Measurements from ENCODE around the gene DPH6. TPM values are rescaled to one million over a fixed set of nuclear protein-coding genes. Genes with fewer than 3 reads are reported as not detected.

Gene DPH6
- total RNA-seq, 1 experiment from 2014 or later = 20.3 TPM

DNA sequence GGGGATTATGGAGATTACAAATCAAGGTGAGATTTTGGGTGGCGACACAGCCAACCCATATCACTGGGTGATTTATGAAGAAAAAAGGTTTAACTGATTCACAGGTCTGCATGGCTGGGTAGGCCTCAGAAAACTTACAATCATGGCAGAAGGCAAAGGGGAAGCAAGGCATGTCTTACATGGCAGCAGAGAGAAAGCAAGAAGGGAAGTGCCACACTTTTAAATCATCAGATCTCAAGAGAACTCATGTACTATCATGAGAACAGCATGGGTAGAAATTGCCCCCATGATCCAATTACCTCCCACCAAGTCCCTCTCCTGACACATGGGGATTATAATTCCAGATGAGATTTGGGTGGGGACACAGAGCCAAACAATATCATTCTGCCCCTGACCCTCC lies 59.7 kb downstream of the DPH6 start:
- peaks cover 20% of the 10 kb centered on the region for H3K9me3 Mint-ChIP-seq (ENCODE audit: unreplicated experiment)
- no TSS peak for BruUV-seq (replicated peaks)
- TF ChIP-seq CTCF (IDR thresholded peaks at IDR 0.05; ENCODE audit: unreplicated experiment) = no peak
- peaks cover 16% of the 10 kb centered on the region for H3K36me3 Mint-ChIP-seq (ENCODE audit: insufficient read depth, unreplicated experiment)
- H3K27me3 Mint-ChIP-seq (ENCODE audit: insufficient read depth, unreplicated experiment) = no peaks in the 10 kb centered on the region
- no peak overlapping the region for H3K27ac Mint-ChIP-seq (ENCODE audit: low read depth, unreplicated experiment)
- CTCF ChIA-PET = no interaction called here
- POLR2A ChIA-PET = interaction anchor here (0.8 kb wide), 1 partner anchor 517 kb away, joined by 3 read pairs; the partner anchor contains the start of gene AQR
- intact Hi-C loops (cut with micrococcal nuclease) = no loop called here
- no peak for DNase-seq (ENCODE audit: unreplicated experiment)
- H3K4me3 Mint-ChIP-seq (ENCODE audit: unreplicated experiment) = no peak overlapping the region
- peaks cover 6% of the 10 kb centered on the region for H3K4me1 Mint-ChIP-seq (ENCODE audit: insufficient read depth, unreplicated experiment)

DNA sequence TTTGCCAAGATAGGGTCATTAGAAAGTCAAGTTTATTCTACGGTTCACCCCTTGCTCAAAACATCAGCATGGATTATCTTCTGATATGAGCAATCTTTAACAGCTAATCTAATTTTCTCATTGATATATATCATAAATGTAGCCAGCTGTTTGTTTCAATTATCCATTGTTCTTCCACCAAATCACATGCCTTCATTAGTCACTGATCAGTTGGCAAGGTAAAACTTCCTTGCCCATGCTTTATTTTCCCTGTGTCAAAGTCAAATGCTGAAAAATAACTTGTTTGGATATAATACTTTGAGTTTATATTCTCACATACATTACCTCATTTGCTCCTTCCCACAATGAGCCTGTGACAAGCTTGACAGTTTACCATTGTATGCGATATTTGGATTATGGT lies 60.6 kb downstream of the DPH6 start:
- Mint-ChIP-seq H3K4me3 (ENCODE audit: unreplicated experiment) (no peak overlapping the region), H3K36me3 (ENCODE audit: insufficient read depth, unreplicated experiment) (peaks cover 16% of the 10 kb centered on the region), H3K9me3 (ENCODE audit: unreplicated experiment) (peaks cover 20% of the 10 kb centered on the region), H3K4me1 (ENCODE audit: insufficient read depth, unreplicated experiment) (peaks cover 11% of the 10 kb centered on the region), H3K27ac (ENCODE audit: low read depth, unreplicated experiment) (no peak overlapping the region), H3K27me3 (ENCODE audit: insufficient read depth, unreplicated experiment) (no peaks in the 10 kb centered on the region)
- ChIA-PET POLR2A (interaction anchor here (0.8 kb wide), 1 partner anchor 516 kb away, joined by 3 read pairs; the partner anchor contains the start of gene AQR), CTCF (interaction anchor here (0.6 kb wide), 1 partner anchor 44 kb away, joined by 3 read pairs; no protein-coding TSS in a partner anchor)
- intact Hi-C loops (cut with micrococcal nuclease) = no loop called here
- BruUV-seq (replicated peaks) = no TSS peak
- TF ChIP-seq CTCF (IDR thresholded peaks at IDR 0.05; ENCODE audit: unreplicated experiment) = no peak
- no peak for DNase-seq (ENCODE audit: unreplicated experiment)

DNA sequence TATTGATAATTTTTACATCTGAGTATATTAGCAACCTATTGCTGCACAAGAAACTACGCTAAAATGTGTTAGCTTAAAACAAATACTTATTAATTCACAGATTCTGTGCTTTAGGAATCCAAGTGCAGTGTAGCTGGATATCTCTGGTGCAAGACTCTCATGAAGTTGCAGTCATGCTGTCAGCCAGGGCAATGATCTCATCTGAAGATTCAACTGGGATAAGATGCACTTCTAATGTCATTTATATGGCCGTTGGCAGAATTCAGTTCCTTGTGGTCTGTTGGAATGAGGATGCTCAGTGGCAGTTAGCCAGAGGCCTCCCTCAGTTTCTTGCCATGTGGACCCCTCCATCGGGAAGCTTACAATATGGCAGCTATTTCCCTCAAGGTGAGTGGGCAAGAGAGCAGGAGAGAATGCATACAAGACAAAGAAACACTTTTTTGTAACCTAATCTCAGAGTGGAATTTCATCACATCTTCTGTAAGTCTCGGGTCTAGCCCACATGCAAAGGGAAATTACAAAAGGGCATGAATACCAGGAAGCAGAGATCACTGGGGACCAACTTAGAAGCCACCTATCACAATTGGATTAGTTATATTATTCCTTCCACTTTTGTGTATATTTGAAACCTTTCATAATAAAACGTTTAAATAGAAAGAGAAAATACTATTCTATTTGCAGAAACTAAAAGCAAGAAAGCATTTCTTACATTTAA lies 61.6 kb downstream of the DPH6 start:
- peaks cover 11% of the 10 kb centered on the region for H3K4me1 Mint-ChIP-seq (ENCODE audit: insufficient read depth, unreplicated experiment)
- H3K9me3 Mint-ChIP-seq (ENCODE audit: unreplicated experiment) = peaks cover 20% of the 10 kb centered on the region
- no peak overlapping the region for H3K4me3 Mint-ChIP-seq (ENCODE audit: unreplicated experiment)
- no peak overlapping the region for H3K27ac Mint-ChIP-seq (ENCODE audit: low read depth, unreplicated experiment)
- no TSS peak for BruUV-seq (replicated peaks)
- CTCF ChIA-PET = no interaction called here
- no peak for DNase-seq (ENCODE audit: unreplicated experiment)
- POLR2A ChIA-PET = interaction anchor here (0.8 to 1.0 kb wide), 2 partner anchors 8 to 13 kb away, joined by 3 read pairs; no protein-coding TSS in a partner anchor
- no peak for TF ChIP-seq CTCF (IDR thresholded peaks at IDR 0.05; ENCODE audit: unreplicated experiment)
- intact Hi-C loops (cut with micrococcal nuclease) = no loop called here
- no peaks in the 10 kb centered on the region for H3K27me3 Mint-ChIP-seq (ENCODE audit: insufficient read depth, unreplicated experiment)
- H3K36me3 Mint-ChIP-seq (ENCODE audit: insufficient read depth, unreplicated experiment) = peaks cover 16% of the 10 kb centered on the region

- intact Hi-C loops (cut with micrococcal nuclease) = no loop called here
- POLR2A ChIA-PET = interaction anchor here (0.9 to 1.4 kb wide), 2 partner anchors 9 to 20 kb away, joined by 3 to 4 read pairs; no protein-coding TSS in a partner anchor
- no TSS peak for BruUV-seq (replicated peaks)
- Mint-ChIP-seq H3K27ac (ENCODE audit: low read depth, unreplicated experiment) (no peak overlapping the region), H3K27me3 (ENCODE audit: insufficient read depth, unreplicated experiment) (no peaks in the 10 kb centered on the region), H3K4me1 (ENCODE audit: insufficient read depth, unreplicated experiment) (peaks cover 11% of the 10 kb centered on the region), H3K36me3 (ENCODE audit: insufficient read depth, unreplicated experiment) (peaks cover 11% of the 10 kb centered on the region), H3K4me3 (ENCODE audit: unreplicated experiment) (no peak overlapping the region), H3K9me3 (ENCODE audit: unreplicated experiment) (peaks cover 9% of the 10 kb centered on the region)
- TF ChIP-seq CTCF (IDR thresholded peaks at IDR 0.05; ENCODE audit: unreplicated experiment) = no peak
- peak; percentile 95 for DNase-seq (ENCODE audit: unreplicated experiment)
- CTCF ChIA-PET = interaction anchor here (0.6 to 1.1 kb wide), 4 partner anchors 17 to 1402 kb away, joined by 3 to 4 read pairs (median 4); no protein-coding TSS in a partner anchor
Measured at GRCh38 chr15:35481992-35482391, 64.0 kb downstream of the DPH6 start.

Data from MCF 10A (cell line).